Activated CD4-positive, alpha-beta T cell treated with anti-CD3 and anti-CD28 coated beads, Interleukin-2, amount 50 U/mL, for 48 hours (primary cell): Measurements from ENCODE around the gene STRA8.
A peak's percentile ranks its signal among the peaks of the same experiment; 100 is the strongest.

ENCODE experiments used
- DNase-seq, 2 experiments: peaks; one replicate each; pipeline ENCODE4 v3.0.0-alpha.2; 2020

The STRA8 gene

GRCh38 chr7:135270577-135271254, 37.1 kb downstream of the STRA8 start:
- DNase-seq, result no peak

DNA sequence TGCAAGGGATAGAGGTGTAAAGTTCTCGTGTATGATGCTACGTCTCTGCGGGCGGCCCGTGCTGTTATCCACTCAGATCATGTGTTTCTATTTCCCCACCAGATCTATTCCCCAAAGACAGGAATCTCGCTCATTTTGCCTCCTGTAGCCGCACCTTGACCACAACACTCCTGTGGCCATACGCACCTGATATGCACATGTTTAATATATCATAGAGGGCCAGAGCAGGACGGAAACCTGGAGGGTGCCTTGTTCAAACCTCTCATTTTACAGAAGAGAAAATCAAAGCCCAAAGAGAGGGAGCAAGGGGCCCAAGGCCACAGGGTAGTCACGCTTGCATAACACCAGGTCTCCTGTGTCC, 37.6 kb downstream of the STRA8 start:
- no peak for DNase-seq

GRCh38 chr7:135272303-135272702, 38.7 kb downstream of the STRA8 start:
- DNase-seq, result no peak

DNA sequence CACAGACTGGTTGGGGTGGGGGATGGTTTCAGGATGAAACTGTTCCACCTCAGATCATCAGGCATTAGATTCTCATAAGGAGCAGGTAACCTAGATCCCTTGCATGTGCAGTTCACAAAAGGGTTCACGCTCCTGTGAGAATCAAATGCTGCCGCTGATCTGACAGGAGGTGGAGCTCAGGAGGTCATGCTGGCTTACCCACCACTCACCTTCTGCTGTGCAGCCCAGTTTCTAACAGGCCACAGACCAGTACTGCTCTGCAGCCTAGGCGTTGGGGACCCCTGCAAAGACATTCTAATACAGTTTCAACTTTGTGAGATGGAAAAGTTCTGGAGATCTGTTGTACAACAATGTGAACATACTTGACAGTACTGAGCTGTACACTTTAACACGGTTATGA, 39.9 kb downstream of the STRA8 start:
- DNase-seq, result no peak

DNA sequence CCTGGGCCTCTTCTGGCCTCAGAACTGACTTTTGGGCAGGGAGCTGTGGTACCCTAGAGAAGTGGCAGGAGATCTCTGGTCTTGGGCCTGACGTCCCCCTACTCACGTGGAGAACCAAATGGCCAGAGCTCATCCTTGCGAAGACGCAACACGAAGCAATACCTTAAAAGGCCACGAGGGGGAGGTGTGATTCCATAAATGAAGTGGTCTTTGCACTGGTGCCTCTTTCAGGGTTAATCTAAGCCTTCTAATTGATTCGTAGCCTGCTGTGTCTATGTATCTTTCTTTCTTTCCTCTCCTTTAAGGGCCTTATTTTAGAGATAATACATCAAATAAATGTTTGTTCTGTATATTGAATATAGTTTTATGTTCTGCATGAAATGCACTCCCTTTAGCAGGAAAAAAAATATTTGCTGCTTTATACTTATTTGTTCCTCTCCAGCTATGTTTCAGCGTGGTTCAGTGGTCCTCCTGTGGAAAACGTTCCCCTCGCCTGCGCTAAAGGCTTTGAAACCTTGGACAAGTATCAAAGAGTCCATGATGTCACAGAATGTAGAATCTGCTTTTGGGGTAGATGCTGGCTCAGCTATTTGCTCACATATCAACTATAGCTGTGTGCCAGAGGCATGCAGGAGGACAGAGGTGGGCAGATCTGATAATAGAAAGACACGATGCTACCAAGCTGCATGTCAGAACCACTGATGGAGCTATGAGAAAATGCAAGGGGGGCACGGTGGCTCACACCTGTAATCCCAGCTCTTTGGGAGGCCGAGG, 41.0 kb downstream of the STRA8 start:
- DNase-seq, result peak; percentile 83 to 86

GRCh38 chr7:135275971-135276580, 42.4 kb downstream of the STRA8 start:
- no peak for DNase-seq

- no peak for DNase-seq
Observed at GRCh38 chr7:135277161-135277560, 43.5 kb downstream of the STRA8 start.

- peak; percentile 74 to 83 for DNase-seq
Observed at GRCh38 chr7:135281363-135281949, 47.8 kb downstream of the STRA8 start.

- peak in 1 of 2 experiments; percentile 9 for DNase-seq
Observed at GRCh38 chr7:135282561-135283254, 49.1 kb downstream of the STRA8 start.

DNA sequence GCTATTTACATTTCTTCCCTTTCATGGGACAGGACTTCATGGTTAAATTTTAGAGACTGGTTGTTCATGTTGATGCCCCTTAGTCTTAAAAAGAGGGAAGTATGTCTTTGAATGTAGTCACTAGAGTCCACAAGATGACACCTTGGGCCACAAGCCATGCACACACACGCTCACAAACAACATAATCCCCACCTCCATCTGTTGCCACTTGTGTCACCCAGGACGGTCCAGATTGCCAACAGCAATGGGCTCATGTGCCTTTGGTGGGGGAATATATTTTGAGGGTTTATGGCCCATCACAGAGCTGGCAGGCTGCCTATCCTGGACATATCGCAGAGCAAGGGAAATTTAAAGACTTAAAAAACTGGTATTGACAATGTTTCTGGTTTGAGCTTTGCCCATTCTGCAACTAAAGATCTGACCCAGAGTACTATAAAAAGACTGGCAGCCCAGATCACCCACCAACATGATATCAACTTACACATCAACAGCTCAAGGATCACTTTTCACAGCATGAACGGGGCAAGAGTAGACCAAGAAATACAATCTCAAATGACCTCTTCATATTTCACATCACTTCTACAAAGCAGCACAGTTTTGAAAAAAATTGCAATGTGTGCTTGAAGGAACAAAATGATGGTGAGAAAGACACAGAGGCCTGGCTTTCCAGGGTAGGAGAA, 50.5 kb downstream of the STRA8 start:
- no peak for DNase-seq

GRCh38 chr7:135285547-135286233, 52.1 kb downstream of the STRA8 start:
- DNase-seq, result no peak

- DNase-seq, result no peak
Observed at GRCh38 chr7:135286876-135287275, 53.2 kb downstream of the STRA8 start.

DNA sequence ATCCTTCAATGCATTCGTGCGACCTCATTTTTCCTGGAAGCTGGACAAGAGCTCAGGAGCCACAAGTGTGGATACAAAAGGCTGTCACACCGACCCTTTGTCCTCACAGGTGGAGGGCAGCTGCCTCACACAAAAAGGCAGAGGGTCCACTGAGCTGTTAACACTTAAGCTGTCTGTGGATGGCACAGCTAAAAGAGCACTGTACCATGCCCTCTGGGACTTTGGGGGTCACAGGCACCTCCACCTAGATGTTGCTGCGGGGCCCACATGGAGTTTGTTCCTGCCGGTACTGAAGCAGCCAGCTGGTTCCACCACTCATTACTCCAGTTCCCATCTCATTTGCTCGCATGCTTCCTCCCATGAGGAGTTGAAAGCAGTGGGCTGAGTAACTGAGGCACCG, 57.0 kb downstream of the STRA8 start:
- DNase-seq, result no peak

DNA sequence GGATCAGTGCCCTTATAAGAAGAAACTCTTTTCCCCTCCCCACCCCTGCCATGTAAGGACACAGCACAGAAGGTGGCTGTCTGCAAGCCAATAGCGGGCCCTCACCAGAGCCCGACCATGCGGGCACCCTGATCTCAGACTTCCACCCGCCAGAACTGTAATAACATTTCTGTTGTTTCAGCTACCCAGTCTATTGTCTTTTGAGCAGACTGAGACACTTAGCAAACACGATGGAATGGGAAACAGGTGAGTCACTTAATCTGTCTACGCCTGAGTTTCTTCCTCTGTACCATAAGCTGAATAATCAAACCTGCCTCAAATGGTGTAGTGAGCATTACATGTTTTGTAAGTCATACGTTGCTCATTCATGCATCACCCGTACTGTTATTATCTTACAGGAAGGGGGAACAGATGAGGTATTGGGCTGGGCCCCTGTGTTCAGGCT, 58.2 kb downstream of the STRA8 start:
- no peak for DNase-seq

DNA sequence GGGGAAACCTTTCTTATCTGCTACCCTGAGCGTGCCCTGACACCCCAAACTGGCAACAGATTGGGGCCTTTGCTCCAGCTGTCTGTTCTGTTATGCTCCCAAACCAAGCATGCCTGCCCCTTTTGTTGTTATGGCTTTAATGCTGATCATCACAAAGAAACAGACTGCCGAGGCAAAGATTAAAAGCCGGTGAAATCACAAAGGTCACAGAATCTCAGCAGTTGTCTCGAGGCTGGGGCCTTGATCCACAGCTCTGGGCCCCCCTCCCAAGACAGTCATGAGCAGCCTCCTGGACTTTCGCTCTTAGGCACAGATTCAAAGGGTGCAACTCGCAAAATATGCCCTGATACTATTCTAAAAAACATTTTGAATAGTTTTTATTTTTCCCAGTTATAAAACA, 65.6 kb downstream of the STRA8 start:
- DNase-seq, result no peak

DNA sequence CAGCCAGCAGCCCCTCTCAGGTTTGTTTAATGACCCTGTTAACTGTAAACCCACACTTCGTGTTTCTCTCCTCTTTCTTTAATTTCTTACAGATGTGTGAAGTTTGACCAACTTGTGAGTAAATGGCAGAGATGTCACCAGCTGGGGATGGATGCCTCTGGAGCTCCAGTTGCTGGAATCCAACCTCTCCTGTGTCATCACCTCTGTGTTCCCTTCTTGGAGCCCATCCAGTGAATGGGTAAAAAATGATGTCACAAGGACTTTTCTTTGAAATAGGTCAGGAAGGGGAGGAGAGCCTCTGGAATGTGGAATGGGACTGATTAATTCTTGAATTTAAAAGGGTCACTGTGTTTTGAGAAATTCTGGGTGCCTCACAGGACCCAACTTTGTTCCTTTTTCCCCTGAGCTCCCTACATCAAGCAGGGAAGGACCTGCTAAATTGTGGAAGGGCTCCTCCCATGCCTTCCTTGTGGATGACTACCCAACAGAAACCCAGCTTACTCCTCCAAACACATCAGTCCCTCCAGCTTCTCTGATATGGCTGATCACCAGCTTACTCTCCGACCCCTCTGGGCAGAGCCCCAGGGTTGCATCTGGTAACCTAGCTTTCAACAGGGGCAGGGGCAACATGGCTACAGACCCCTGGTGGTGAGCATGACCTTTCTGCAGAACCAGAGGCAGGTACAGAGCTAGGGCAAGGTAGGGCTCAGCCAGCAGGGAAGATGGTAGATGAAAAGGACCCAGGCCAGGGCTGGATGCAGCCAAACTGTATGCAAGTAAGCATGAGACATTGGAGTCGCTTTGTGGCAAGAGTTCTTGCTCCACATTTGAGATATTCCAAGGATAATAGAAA, 67.5 kb downstream of the STRA8 start:
- DNase-seq, result no peak
